Transverse colon (tissue), 4 donors: ENCODE data around the gene ADK. TPM values are rescaled to one million over a fixed set of nuclear protein-coding genes. Genes with fewer than 3 reads are reported as not detected.
"Not testable (repeated sequence)": the region's sequence is repeated elsewhere in the genome, so short reads cannot be mapped to it uniquely, and the experiment has no call there.

Source experiments
- DNase-seq: peaks from one replicate; pipeline ENCODE4 v3.0.0-alpha.2; 2019
- H3K27ac ChIP-seq, 4 donors: fragments of 200-600 bp; sonication (generic); 2 replicates each; pipeline ENCODE4 v1.5.1; 2016 to 2018; ENCODE audit warnings: inconsistent platforms in 4 of 4
- H3K27me3 ChIP-seq: fragments of 200-600 bp; sonication (generic); 2 replicates; pipeline ENCODE4 v1.5.1; 2017; ENCODE audit warnings: inconsistent platforms
- H3K36me3 ChIP-seq, 4 donors: fragments of 200-600 bp; sonication (generic); 2 replicates each; pipeline ENCODE4 v1.5.1; 2017 to 2019; ENCODE audit warnings: inconsistent platforms in 4 of 4
- H3K4me1 ChIP-seq, 4 donors: fragments of 200-600 bp; sonication (generic); 2 replicates each; pipeline ENCODE4 v1.5.1; 2017 to 2020; ENCODE audit warnings: inconsistent platforms in 4 of 4
- H3K4me3 ChIP-seq, 4 donors: fragments of 200-600 bp; sonication (generic); 1 replicate in 1 of 4; 2 replicates in 3 of 4; pipeline versions ENCODE4 v1.5.1 to v1.6.1; 2017 to 2019; ENCODE audit warnings: inconsistent platforms in 4 of 4
- H3K9me3 ChIP-seq, 2 donors: fragments of 200-600 bp; sonication (generic); 2 replicates each; pipeline ENCODE4 v1.5.1; 2017 to 2019; ENCODE audit warnings: inconsistent platforms in 2 of 2
- CTCF ChIP-seq, 5 experiments: fragments of 200-600 bp in 3 of 5; fragments of 450-650 bp in 2 of 5; sonication (generic) in 3 of 5; IDR thresholded peaks; 1 replicate in 2 of 5; 2 replicates in 3 of 5; pipeline ENCODE4 v1.5.1; 2016 to 2017; ENCODE audit warnings: antibody characterized with exemption in 5 of 5, inconsistent platforms in 3 of 5, mild to moderate bottlenecking in 2 of 5, moderate library complexity in 1 of 5
- EP300 ChIP-seq: sonication (generic); formaldehyde crosslinking; IDR thresholded peaks from one replicate; pipeline ENCODE4 v1.6.1; 2017; ENCODE audit warnings: antibody characterized with exemption, low read depth
- POLR2A ChIP-seq: fragments of 450-650 bp; IDR thresholded peaks from one replicate; pipeline ENCODE4 v1.6.1; 2016; ENCODE audit warnings: antibody characterized with exemption, mild to moderate bottlenecking, moderate library complexity
- POLR2AphosphoS5 ChIP-seq, 3 donors: sonication (generic); formaldehyde crosslinking; IDR thresholded peaks; one replicate each; pipeline ENCODE4 v1.6.1; 2016; ENCODE audit warnings: antibody characterized with exemption in 3 of 3
- WGBS, 2 donors: methylation state at CpG; one replicate each; pipeline ENCODE4 v1.1.5; 2018; ENCODE audit warnings: low coverage in 1 of 2; 5-methylcytosine and 5-hydroxymethylcytosine counted together
- in situ Hi-C, 4 donors: fragments of 200-750 bp; cut with MboI; loops; one replicate each; pipeline versions ENCODE4 v1.15.0 to v1.15.1; 2017; ENCODE audit warnings: low sequenced_read_pairs in 3 of 4, low pct_ligation_motif_present in 1 of 4, low pct_unique_long_range_greater_than_20kb in 1 of 4
- intact Hi-C: fragments of 100-400 bp; cut with DNase I; formaldehyde crosslinking; loops from one replicate; pipeline ENCODE4 v1.15.1; 2023; ENCODE audit warnings: low total_unique reads
- total RNA-seq, 4 donors: library from RNA; depleted of rRNA; stranded (reverse); fragments of >200 nt; gene quantifications; one replicate each; pipeline ENCODE4 v1.1.0, GENCODE V29; 2016

Gene ADK
- total RNA-seq, 4 donors from 2014 or later, result 6.8 to 25.2 (median 14.8) TPM

- H3K4me3 ChIP-seq, result no peak overlapping the region
- no peaks in the 10 kb centered on the region for H3K27me3 ChIP-seq
- no peak for TF ChIP-seq POLR2AphosphoS5 (IDR thresholded peaks at IDR 0.05)
- DNase-seq, result no peak
- H3K27ac ChIP-seq, result no peak overlapping the region
- 73 to 77% methylated on average over 1 of the region's 1 CpG for WGBS, 2 donors
- intact Hi-C loops (no loop called here), in situ Hi-C loops (no loop called here)
- no peaks in the 10 kb centered on the region for H3K4me1 ChIP-seq
- H3K36me3 ChIP-seq, result no peaks in the 10 kb centered on the region
- H3K9me3 ChIP-seq, result no peaks in the 10 kb centered on the region
These were observed 300.3 kb downstream of the ADK start for GRCh38 chr10:74451127-74451829.

- no peak overlapping the region for H3K27ac ChIP-seq
- H3K36me3 ChIP-seq, result no peaks in the 10 kb centered on the region
- DNase-seq, result no peak
- no peaks in the 10 kb centered on the region for H3K9me3 ChIP-seq
- H3K27me3 ChIP-seq, result no peaks in the 10 kb centered on the region
- intact Hi-C loops, result no loop called here
- in situ Hi-C loops, result no loop called here
- TF ChIP-seq CTCF (IDR thresholded peaks at IDR 0.05), result no peak
- no peak for TF ChIP-seq EP300
- no peak for TF ChIP-seq POLR2AphosphoS5 (IDR thresholded peaks at IDR 0.05)
- no peak for TF ChIP-seq POLR2A
- H3K4me3 ChIP-seq, result no peak overlapping the region
- WGBS, 2 donors, result 88 to 89% methylated on average over 1 of the region's 1 CpG
- H3K4me1 ChIP-seq, result no peaks in the 10 kb centered on the region
These were observed 302.1 kb downstream of the ADK start for GRCh38 chr10:74453169-74453568.

- H3K9me3 ChIP-seq, H3K27me3 ChIP-seq, H3K4me1 ChIP-seq, H3K27ac ChIP-seq, in situ Hi-C loops, H3K36me3 ChIP-seq, intact Hi-C loops, H3K4me3 ChIP-seq, DNase-seq: not testable (repeated sequence)
- 95 to 100% methylated on average over 1 of the region's 1 CpG for WGBS, 2 donors
These were observed 306.5 kb downstream of the ADK start for GRCh38 chr10:74457478-74457877.

GRCh38 chr10:74460812-74461211, 309.8 kb downstream of the ADK start:
- H3K36me3 ChIP-seq, result no peaks in the 10 kb centered on the region
- 50 to 53% methylated on average over 1 of the region's 1 CpG for WGBS, 2 donors
- TF ChIP-seq EP300, result no peak
- TF ChIP-seq POLR2A, result no peak
- no peak for TF ChIP-seq POLR2AphosphoS5 (IDR thresholded peaks at IDR 0.05)
- TF ChIP-seq CTCF (IDR thresholded peaks at IDR 0.05), result no peak
- H3K4me1 ChIP-seq, result no peaks in the 10 kb centered on the region
- in situ Hi-C loops (no loop called here), intact Hi-C loops (no loop called here)
- H3K27me3 ChIP-seq, result no peaks in the 10 kb centered on the region
- no peak overlapping the region for H3K27ac ChIP-seq
- H3K9me3 ChIP-seq, result no peaks in the 10 kb centered on the region
- H3K4me3 ChIP-seq, result no peak overlapping the region
- DNase-seq, result no peak

- Histone ChIP-seq H3K36me3 (no peaks in the 10 kb centered on the region), H3K27ac (no peak overlapping the region), H3K27me3 (no peaks in the 10 kb centered on the region), H3K4me1 (no peaks in the 10 kb centered on the region), H3K9me3 (no peaks in the 10 kb centered on the region), H3K4me3 (no peak overlapping the region)
- TF ChIP-seq POLR2AphosphoS5 (IDR thresholded peaks at IDR 0.05) (no peak), POLR2A (no peak)
- in situ Hi-C loops (no loop called here), intact Hi-C loops (no loop called here)
- WGBS, 2 donors, result 98 to 100% methylated on average over 6 to 7 of the region's 7 CpGs
- DNase-seq, result no peak
These were observed 323.1 kb downstream of the ADK start for GRCh38 chr10:74474022-74474713.

- H3K4me3 ChIP-seq, H3K27me3 ChIP-seq, DNase-seq, H3K27ac ChIP-seq, H3K9me3 ChIP-seq, H3K36me3 ChIP-seq, H3K4me1 ChIP-seq, in situ Hi-C loops, intact Hi-C loops: not testable (repeated sequence)
- WGBS, 2 donors, result 93 to 95% methylated on average over 7 to 10 of the region's 10 CpGs
These were observed 325.2 kb downstream of the ADK start for GRCh38 chr10:74476162-74476706.
